Measurements from ENCODE around the gene AACS.

Gene AACS

DNA sequence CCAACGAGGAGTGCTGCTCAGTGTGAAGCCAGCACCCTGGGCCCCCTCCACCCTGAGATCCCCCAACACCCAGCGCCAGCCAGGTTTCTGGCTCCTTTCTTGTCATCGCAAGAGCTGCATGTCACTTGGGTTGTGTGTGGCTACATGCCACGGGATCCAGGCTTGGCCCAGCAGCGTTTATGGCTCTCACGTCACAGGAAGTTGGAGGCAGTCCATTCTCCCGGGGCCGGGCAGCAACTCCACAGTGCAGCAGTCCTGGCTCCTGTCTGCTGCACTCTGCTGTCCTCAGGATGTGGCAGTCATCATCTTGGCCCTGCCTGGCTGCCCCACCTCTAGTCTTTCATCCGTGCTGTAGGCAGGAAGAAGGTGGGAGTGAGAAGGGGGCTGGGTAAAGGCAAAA, 78.3 kb downstream of the AACS start:
- no peak for DNase-seq (ENCODE audit: extremely low read depth, low read depth)
- TF ChIP-seq, protein P1, sequence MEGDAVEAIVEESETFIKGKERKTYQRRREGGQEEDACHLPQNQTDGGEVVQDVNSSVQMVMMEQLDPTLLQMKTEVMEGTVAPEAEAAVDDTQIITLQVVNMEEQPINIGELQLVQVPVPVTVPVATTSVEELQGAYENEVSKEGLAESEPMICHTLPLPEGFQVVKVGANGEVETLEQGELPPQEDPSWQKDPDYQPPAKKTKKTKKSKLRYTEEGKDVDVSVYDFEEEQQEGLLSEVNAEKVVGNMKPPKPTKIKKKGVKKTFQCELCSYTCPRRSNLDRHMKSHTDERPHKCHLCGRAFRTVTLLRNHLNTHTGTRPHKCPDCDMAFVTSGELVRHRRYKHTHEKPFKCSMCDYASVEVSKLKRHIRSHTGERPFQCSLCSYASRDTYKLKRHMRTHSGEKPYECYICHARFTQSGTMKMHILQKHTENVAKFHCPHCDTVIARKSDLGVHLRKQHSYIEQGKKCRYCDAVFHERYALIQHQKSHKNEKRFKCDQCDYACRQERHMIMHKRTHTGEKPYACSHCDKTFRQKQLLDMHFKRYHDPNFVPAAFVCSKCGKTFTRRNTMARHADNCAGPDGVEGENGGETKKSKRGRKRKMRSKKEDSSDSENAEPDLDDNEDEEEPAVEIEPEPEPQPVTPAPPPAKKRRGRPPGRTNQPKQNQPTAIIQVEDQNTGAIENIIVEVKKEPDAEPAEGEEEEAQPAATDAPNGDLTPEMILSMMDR (IDR thresholded peaks at IDR 0.05; ENCODE audit: low read depth, low read length) = no peak

DNA sequence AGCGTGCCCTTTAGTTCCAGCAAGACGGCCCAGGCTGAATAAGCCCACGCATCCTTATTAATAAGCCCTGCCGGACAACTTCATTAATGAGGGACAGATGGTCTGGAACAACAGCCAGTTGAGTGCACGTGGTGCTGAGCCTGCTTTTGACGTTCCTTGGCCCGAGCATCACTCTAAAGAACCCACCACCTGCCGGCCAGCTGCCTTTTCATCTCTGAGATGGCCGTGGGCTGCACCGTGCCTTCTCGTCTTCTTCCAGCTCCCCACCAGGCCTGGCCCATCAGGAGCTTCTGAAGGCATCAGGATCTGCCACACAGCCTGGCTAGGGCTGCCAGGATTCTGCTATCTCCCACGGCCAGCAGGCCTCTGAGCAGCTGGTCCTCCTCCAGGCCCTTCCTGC, 80.0 kb downstream of the AACS start:
- peak; percentile 0 for DNase-seq (ENCODE audit: extremely low read depth, low read depth)
- TF ChIP-seq, protein P1 (IDR thresholded peaks at IDR 0.05; ENCODE audit: low read depth, low read length) = no peak

- TF ChIP-seq, protein P1 (IDR thresholded peaks at IDR 0.05; ENCODE audit: low read depth, low read length) = no peak
These were observed 83.1 kb downstream of the AACS start for GRCh38 chr12:125148316-125148715.

DNA sequence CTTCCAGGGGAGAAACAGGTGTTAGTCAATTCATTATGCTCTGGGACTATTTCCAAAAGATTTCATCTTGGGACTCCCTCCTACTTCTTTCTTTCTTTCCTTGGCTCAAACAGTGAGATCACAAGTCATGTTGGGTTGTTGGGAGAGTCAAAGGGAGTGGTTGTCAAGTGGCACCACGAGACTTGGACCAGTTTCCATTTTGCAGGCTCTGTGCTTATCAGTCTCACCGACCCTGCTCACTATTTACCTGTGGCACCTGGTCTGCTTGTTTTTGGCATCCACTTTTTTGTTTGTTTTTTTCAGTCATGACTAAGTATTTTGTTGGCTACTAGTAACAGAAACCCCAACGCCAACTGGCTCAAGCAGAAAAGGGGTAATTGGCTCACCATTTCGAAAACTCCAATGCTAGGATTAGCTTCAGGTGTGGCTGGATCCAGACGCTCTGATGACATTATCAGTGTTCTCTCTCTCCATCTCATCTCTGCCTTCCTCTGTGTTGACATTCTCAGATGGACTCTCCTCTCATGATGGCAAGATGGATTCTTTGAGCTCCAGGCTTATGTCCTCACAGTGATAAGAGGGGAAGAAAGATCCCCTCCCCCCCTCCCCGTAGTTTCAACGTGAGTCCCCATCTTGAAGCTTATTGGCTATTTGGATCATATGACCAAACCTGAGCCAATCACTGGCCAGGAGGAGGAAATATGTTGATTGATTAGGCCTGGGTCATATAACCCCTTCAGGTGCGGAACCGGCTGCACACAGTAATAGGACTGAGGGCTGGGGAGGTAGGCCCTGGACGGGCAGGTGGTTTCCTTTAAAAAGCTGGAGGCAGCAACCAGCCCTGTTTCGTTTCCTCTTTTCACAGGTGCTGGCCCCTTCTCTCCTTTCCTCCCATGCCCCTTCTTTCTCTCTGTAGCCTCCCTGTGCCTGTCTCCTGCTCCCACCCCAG, 84.2 kb downstream of the AACS start:
- DNase-seq (ENCODE audit: extremely low read depth, low read depth) = no peak
- TF ChIP-seq, protein P1 (IDR thresholded peaks at IDR 0.05; ENCODE audit: low read depth, low read length) = no peak

More at GRCh38 chr12:125148316-125148715, 83.1 kb downstream of the AACS start:
- DNase-seq (ENCODE audit: extremely low read depth, low read depth) = no peak

- TF ChIP-seq, protein P1 (IDR thresholded peaks at IDR 0.05; ENCODE audit: low read depth, low read length) = no peak
- DNase-seq (ENCODE audit: extremely low read depth, low read depth) = no peak
These were observed 86.0 kb downstream of the AACS start for GRCh38 chr12:125151284-125151683.

GRCh38 chr12:125152463-125152862, 87.2 kb downstream of the AACS start:
- TF ChIP-seq, protein P1 (IDR thresholded peaks at IDR 0.05; ENCODE audit: low read depth, low read length) = no peak
- no peak for DNase-seq (ENCODE audit: extremely low read depth, low read depth)

- no peak for DNase-seq (ENCODE audit: extremely low read depth, low read depth)
- TF ChIP-seq, protein P1 (IDR thresholded peaks at IDR 0.05; ENCODE audit: low read depth, low read length) = no peak
These were observed 90.1 kb downstream of the AACS start for GRCh38 chr12:125155366-125155765.
